Measurements from ENCODE around the gene CCDC85A.

The CCDC85A gene

GRCh38 chr2:56334622-56335021, 150.8 kb downstream of the CCDC85A start:
- no peaks in the 10 kb centered on the region for H3K9me2 ChIP-seq (replicated peaks; ENCODE audit: low read depth, low read length)
- H3K9me3 ChIP-seq (ENCODE audit: insufficient read depth, low read depth, low read length): no peaks in the 10 kb centered on the region
- no peaks in the 10 kb centered on the region for H3K4me1 ChIP-seq (ENCODE audit: insufficient read depth, low read length, poor library complexity, severe bottlenecking)
- no peak overlapping the region for H3K4me2 ChIP-seq (ENCODE audit: low read depth, low read length, poor library complexity, severe bottlenecking)
- no peaks in the 10 kb centered on the region for H3F3A ChIP-seq (ENCODE audit: low read depth)
- TF ChIP-seq CTCF (conservative IDR thresholded peaks at IDR 0.05; ENCODE audit: low read length) (no peak), EZH2phosphoT487 (IDR thresholded peaks at IDR 0.05; ENCODE audit: borderline replicate concordance) (no peak)
- no peak overlapping the region for H3K4me3 ChIP-seq (ENCODE audit: low read length, poor library complexity, severe bottlenecking)
- no peaks in the 10 kb centered on the region for H3K79me2 ChIP-seq (ENCODE audit: insufficient read depth, low read length)
- no peak overlapping the region for H2AFZ ChIP-seq (ENCODE audit: low read length)
- no peaks in the 10 kb centered on the region for H4K20me1 ChIP-seq (ENCODE audit: insufficient read depth, low read length, poor library complexity, severe bottlenecking)
- no peaks in the 10 kb centered on the region for H3K36me3 ChIP-seq (ENCODE audit: insufficient read depth, low read length)
- H3K9ac ChIP-seq (ENCODE audit: low read depth, low read length, poor library complexity, severe bottlenecking): no peak overlapping the region
- H3K27me3 ChIP-seq (ENCODE audit: insufficient read depth, low read length, poor library complexity, severe bottlenecking): no peaks in the 10 kb centered on the region

GRCh38 chr2:56335101-56335500, 151.3 kb downstream of the CCDC85A start:
- TF ChIP-seq CTCF (conservative IDR thresholded peaks at IDR 0.05; ENCODE audit: low read length) (no peak), EZH2phosphoT487 (IDR thresholded peaks at IDR 0.05; ENCODE audit: borderline replicate concordance) (no peak)
- Histone ChIP-seq H4K20me1 (ENCODE audit: insufficient read depth, low read length, poor library complexity, severe bottlenecking) (no peaks in the 10 kb centered on the region), H3K36me3 (ENCODE audit: insufficient read depth, low read length) (no peaks in the 10 kb centered on the region), H3F3A (ENCODE audit: low read depth) (no peaks in the 10 kb centered on the region), H3K4me3 (ENCODE audit: low read length, poor library complexity, severe bottlenecking) (no peak overlapping the region), H3K79me2 (ENCODE audit: insufficient read depth, low read length) (no peaks in the 10 kb centered on the region), H3K27me3 (ENCODE audit: insufficient read depth, low read length, poor library complexity, severe bottlenecking) (no peaks in the 10 kb centered on the region), H3K9me2 (replicated peaks; ENCODE audit: low read depth, low read length) (no peaks in the 10 kb centered on the region), H3K4me1 (ENCODE audit: insufficient read depth, low read length, poor library complexity, severe bottlenecking) (no peaks in the 10 kb centered on the region), H3K9me3 (ENCODE audit: insufficient read depth, low read depth, low read length) (no peaks in the 10 kb centered on the region), H3K4me2 (ENCODE audit: low read depth, low read length, poor library complexity, severe bottlenecking) (no peak overlapping the region), H3K9ac (ENCODE audit: low read depth, low read length, poor library complexity, severe bottlenecking) (no peak overlapping the region), H2AFZ (ENCODE audit: low read length) (no peak overlapping the region)

GRCh38 chr2:56337342-56337741, 153.6 kb downstream of the CCDC85A start:
- Histone ChIP-seq H3K4me2 (ENCODE audit: low read depth, low read length, poor library complexity, severe bottlenecking) (no peak overlapping the region), H3K79me2 (ENCODE audit: insufficient read depth, low read length) (no peaks in the 10 kb centered on the region), H3K4me3 (ENCODE audit: low read length, poor library complexity, severe bottlenecking) (no peak overlapping the region), H3K9me2 (replicated peaks; ENCODE audit: low read depth, low read length) (0 out of 2 replicates have a peak, but pooled peaks cover 5% of the 10 kb centered on the region), H3K36me3 (ENCODE audit: insufficient read depth, low read length) (no peaks in the 10 kb centered on the region), H2AFZ (ENCODE audit: low read length) (no peak overlapping the region), H3F3A (ENCODE audit: low read depth) (no peaks in the 10 kb centered on the region), H3K27me3 (ENCODE audit: insufficient read depth, low read length, poor library complexity, severe bottlenecking) (no peaks in the 10 kb centered on the region), H3K9ac (ENCODE audit: low read depth, low read length, poor library complexity, severe bottlenecking) (no peak overlapping the region), H4K20me1 (ENCODE audit: insufficient read depth, low read length, poor library complexity, severe bottlenecking) (no peaks in the 10 kb centered on the region), H3K4me1 (ENCODE audit: insufficient read depth, low read length, poor library complexity, severe bottlenecking) (no peaks in the 10 kb centered on the region), H3K9me3 (ENCODE audit: insufficient read depth, low read depth, low read length) (no peaks in the 10 kb centered on the region)
- TF ChIP-seq EZH2phosphoT487 (IDR thresholded peaks at IDR 0.05; ENCODE audit: borderline replicate concordance) (no peak), CTCF (conservative IDR thresholded peaks at IDR 0.05; ENCODE audit: low read length) (no peak)
